HepG2 (cell line): ENCODE measurements around the gene PIK3IP1. TPM values are rescaled to one million over a fixed set of nuclear protein-coding genes. Genes with fewer than 3 reads are reported as not detected.
A peak's percentile ranks its signal among the peaks of the same experiment; 100 is the strongest.

Experiments
- EED ChIP-seq: sonication (generic); formaldehyde crosslinking; IDR thresholded peaks from 2 replicates; pipeline ENCODE4 v1.5.0; 2020; ENCODE audit warnings: mild to moderate bottlenecking, missing genetic modification reagents
- IKZF4 ChIP-seq: sonication (generic); formaldehyde crosslinking; IDR thresholded peaks from 2 replicates; pipeline ENCODE4 v1.5.1; 2020; ENCODE audit warnings: borderline replicate concordance, mild to moderate bottlenecking, low read depth, missing genetic modification reagents; ENCODE audit errors: not compliant biosample characterization
- KAT7 ChIP-seq: IDR thresholded peaks from 2 replicates; pipeline ENCODE4 v1.6.1; 2018; ENCODE audit warnings: borderline replicate concordance, missing compliant biosample characterization
- PHF5A ChIP-seq: IDR thresholded peaks from one replicate; pipeline ENCODE4 v1.6.1; 2018; ENCODE audit warnings: low read depth, missing genetic modification reagents; ENCODE audit not compliant: unreplicated experiment
- PREB ChIP-seq: sonication (generic); formaldehyde crosslinking; IDR thresholded peaks from 2 replicates; pipeline ENCODE4 v1.4.0; 2020; ENCODE audit warnings: missing genetic modification reagents
- SIN3A ChIP-seq: IDR thresholded peaks from 2 replicates; pipeline ENCODE4 v1.6.1; 2011; ENCODE audit warnings: low read depth, mild to moderate bottlenecking, control low read depth, low read length, borderline replicate concordance
- SIX1 ChIP-seq: sonication (generic); formaldehyde crosslinking; IDR thresholded peaks from 2 replicates; pipeline ENCODE4 v1.4.0; 2020; ENCODE audit warnings: missing genetic modification reagents, borderline replicate concordance
- TBX2 ChIP-seq: sonication (generic); formaldehyde crosslinking; IDR thresholded peaks from 2 replicates; pipeline ENCODE4 v1.5.0; 2020; ENCODE audit warnings: missing genetic modification reagents, mild to moderate bottlenecking, borderline replicate concordance
- ZBTB2 ChIP-seq: sonication (generic); formaldehyde crosslinking; IDR thresholded peaks from 2 replicates; pipeline ENCODE4 v1.8.0; 2022; ENCODE audit warnings: low read depth, missing genetic modification reagents
- ZFYVE20 ChIP-seq: sonication (generic); formaldehyde crosslinking; IDR thresholded peaks from 2 replicates; pipeline ENCODE4 v1.8.0; 2023; ENCODE audit warnings: low read depth, mild to moderate bottlenecking, moderate library complexity, missing genetic modification reagents, borderline replicate concordance
- ZNF124 ChIP-seq: sonication (generic); formaldehyde crosslinking; IDR thresholded peaks from 2 replicates; pipeline ENCODE4 v1.4.0; 2020; ENCODE audit warnings: missing genetic modification reagents
- ZNF556 ChIP-seq: sonication (generic); formaldehyde crosslinking; IDR thresholded peaks from 2 replicates; pipeline ENCODE4 v1.4.0; 2020; ENCODE audit warnings: mild to moderate bottlenecking, missing genetic modification reagents, borderline replicate concordance
- ZNF780A ChIP-seq: sonication (generic); formaldehyde crosslinking; IDR thresholded peaks from 2 replicates; pipeline ENCODE4 v1.8.0; 2022; ENCODE audit warnings: mild to moderate bottlenecking, missing genetic modification reagents, moderate library complexity
- ZNF782 ChIP-seq: sonication (generic); formaldehyde crosslinking; IDR thresholded peaks from 2 replicates; pipeline ENCODE4 v1.4.0; 2020; ENCODE audit warnings: missing genetic modification reagents, mild to moderate bottlenecking, borderline replicate concordance
- ZNF841 ChIP-seq: sonication (generic); formaldehyde crosslinking; IDR thresholded peaks from 2 replicates; pipeline ENCODE4 v1.8.1; 2023; ENCODE audit warnings: missing genetic modification reagents, borderline replicate concordance
- polyA plus RNA-seq, 8 experiments: library from polyadenylated mRNA; depleted of rRNA in 3 of 8; stranded (reverse) in 7 of 8; unstranded in 1 of 8; fragments of >200 nt; fragmentation: Illumina TruSeq in 4 of 8; extraction: Trizol in 4 of 8; gene quantifications; 2 replicates each; pipeline versions ENCODE4 v1.2.1 to v1.2.3, GENCODE V29; 2011 to 2016; ENCODE audit warnings: low read depth in 4 of 8, missing spikeins in 1 of 8, mixed read lengths in 1 of 8; ENCODE audit not compliant: insufficient read depth in 1 of 8
- total RNA-seq, 5 experiments: library from RNA; depleted of rRNA; stranded (reverse); fragments of >200 nt; fragmentation: Illumina TruSeq; extraction: Trizol; gene quantifications; 2 replicates each; pipeline ENCODE4 v1.2.3, GENCODE V29; 2016; ENCODE audit warnings: low read depth in 1 of 5
- TF ChIP-seq, protein P1 (sequence below): sonication (generic); formaldehyde crosslinking; IDR thresholded peaks from 2 replicates; pipeline ENCODE4 v1.9.0; 2021; ENCODE audit warnings: missing genetic modification reagents, borderline replicate concordance
- TF ChIP-seq, protein P2 (sequence below): sonication (generic); formaldehyde crosslinking; IDR thresholded peaks from 2 replicates; pipeline ENCODE4 v1.4.0; 2020; ENCODE audit warnings: mild to moderate bottlenecking, missing genetic modification reagents, borderline replicate concordance

PIK3IP1 gene
- total and polyA plus RNA-seq, 2 of the 13 experiments (the other 11 are each of a cell fraction or from before 2014, with no cell fraction given): 1.3 to 2.5 TPM

GRCh38 chr22:31291481-31292235 is 630 bp downstream of the PIK3IP1 start (continued):
- TF ChIP-seq ZNF780A (CRISPR knock-in tag): no peak
- no peak for TF ChIP-seq ZNF841 (CRISPR knock-in tag)
- TF ChIP-seq IKZF4 (CRISPR knock-in tag): no peak
- TF ChIP-seq SIX1 (CRISPR knock-in tag): no peak
- no peak for TF ChIP-seq KAT7 (CRISPR knock-in tag)
- TF ChIP-seq SIN3A: no peak
- TF ChIP-seq, protein P1, sequence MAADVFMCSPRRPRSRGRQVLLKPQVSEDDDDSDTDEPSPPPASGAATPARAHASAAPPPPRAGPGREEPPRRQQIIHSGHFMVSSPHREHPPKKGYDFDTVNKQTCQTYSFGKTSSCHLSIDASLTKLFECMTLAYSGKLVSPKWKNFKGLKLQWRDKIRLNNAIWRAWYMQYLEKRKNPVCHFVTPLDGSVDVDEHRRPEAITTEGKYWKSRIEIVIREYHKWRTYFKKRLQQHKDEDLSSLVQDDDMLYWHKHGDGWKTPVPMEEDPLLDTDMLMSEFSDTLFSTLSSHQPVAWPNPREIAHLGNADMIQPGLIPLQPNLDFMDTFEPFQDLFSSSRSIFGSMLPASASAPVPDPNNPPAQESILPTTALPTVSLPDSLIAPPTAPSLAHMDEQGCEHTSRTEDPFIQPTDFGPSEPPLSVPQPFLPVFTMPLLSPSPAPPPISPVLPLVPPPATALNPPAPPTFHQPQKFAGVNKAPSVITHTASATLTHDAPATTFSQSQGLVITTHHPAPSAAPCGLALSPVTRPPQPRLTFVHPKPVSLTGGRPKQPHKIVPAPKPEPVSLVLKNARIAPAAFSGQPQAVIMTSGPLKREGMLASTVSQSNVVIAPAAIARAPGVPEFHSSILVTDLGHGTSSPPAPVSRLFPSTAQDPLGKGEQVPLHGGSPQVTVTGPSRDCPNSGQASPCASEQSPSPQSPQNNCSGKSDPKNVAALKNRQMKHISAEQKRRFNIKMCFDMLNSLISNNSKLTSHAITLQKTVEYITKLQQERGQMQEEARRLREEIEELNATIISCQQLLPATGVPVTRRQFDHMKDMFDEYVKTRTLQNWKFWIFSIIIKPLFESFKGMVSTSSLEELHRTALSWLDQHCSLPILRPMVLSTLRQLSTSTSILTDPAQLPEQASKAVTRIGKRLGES (CRISPR knock-in tag): no peak
- TF ChIP-seq ZNF556 (CRISPR knock-in tag): 0 out of 2 replicates have a peak, but pooled peaks have one; percentile 1
- TF ChIP-seq ZNF124 (CRISPR knock-in tag): 0 out of 2 replicates have a peak, but pooled peaks have one; percentile 12
- TF ChIP-seq, protein P2, sequence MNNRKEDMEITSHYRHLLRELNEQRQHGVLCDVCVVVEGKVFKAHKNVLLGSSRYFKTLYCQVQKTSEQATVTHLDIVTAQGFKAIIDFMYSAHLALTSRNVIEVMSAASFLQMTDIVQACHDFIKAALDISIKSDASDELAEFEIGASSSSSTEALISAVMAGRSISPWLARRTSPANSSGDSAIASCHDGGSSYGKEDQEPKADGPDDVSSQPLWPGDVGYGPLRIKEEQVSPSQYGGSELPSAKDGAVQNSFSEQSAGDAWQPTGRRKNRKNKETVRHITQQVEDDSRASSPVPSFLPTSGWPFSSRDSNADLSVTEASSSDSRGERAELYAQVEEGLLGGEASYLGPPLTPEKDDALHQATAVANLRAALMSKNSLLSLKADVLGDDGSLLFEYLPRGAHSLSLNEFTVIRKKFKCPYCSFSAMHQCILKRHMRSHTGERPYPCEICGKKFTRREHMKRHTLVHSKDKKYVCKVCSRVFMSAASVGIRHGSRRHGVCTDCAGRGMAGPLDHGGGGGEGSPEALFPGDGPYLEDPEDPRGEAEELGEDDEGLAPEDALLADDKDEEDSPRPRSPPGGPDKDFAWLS (CRISPR knock-in tag): peak; percentile 49; the same call in 1 of the 2 replicates
- no peak for TF ChIP-seq PHF5A (CRISPR knock-in tag)
- 0 out of 2 replicates have a peak, but pooled peaks have one; percentile 41 for TF ChIP-seq TBX2
- TF ChIP-seq ZNF782 (CRISPR knock-in tag): no peak
- no peak for TF ChIP-seq ZBTB2 (CRISPR knock-in tag)
- no peak for TF ChIP-seq PREB (CRISPR knock-in tag)
- TF ChIP-seq ZFYVE20 (CRISPR knock-in tag): no peak
- no peak for TF ChIP-seq EED (CRISPR knock-in tag)
